ENCODE results near the gene STXBP2.

STXBP2 gene

GRCh38 chr19:7657131-7657751, 20.3 kb downstream of the STXBP2 start:
- no peak for DNase-seq

GRCh38 chr19:7658219-7658686, 21.3 kb downstream of the STXBP2 start:
- no peak for DNase-seq

- no peak for DNase-seq
Observed at GRCh38 chr19:7661744-7662538, 25.0 kb downstream of the STXBP2 start.

- DNase-seq: no peak
Observed at GRCh38 chr19:7662657-7663056, 25.7 kb downstream of the STXBP2 start.

GRCh38 chr19:7663706-7664105, 26.8 kb downstream of the STXBP2 start:
- DNase-seq: no peak

GRCh38 chr19:7665076-7665475, 28.2 kb downstream of the STXBP2 start:
- no peak for DNase-seq

- DNase-seq: no peak
Observed at GRCh38 chr19:7668842-7669241, 31.9 kb downstream of the STXBP2 start, which contains the start of gene RETN. Gene RETN (plus strand): TSS chr19:7669049. CDS start chr19:7669327, 278 bp downstream.

GRCh38 chr19:7669641-7670040, 32.7 kb downstream of the STXBP2 start:
- no peak for DNase-seq

- no peak for DNase-seq
Observed at GRCh38 chr19:7670150-7670783, 33.4 kb downstream of the STXBP2 start.

GRCh38 chr19:7670790-7671189, 33.9 kb downstream of the STXBP2 start:
- DNase-seq: no peak

- no peak for DNase-seq
Observed at GRCh38 chr19:7672522-7672921, 35.6 kb downstream of the STXBP2 start.

- DNase-seq: no peak
Observed at GRCh38 chr19:7674010-7675005, 37.4 kb downstream of the STXBP2 start.

GRCh38 chr19:7676376-7676775, 39.5 kb downstream of the STXBP2 start:
- no peak for DNase-seq

GRCh38 chr19:7676854-7677253, 39.9 kb downstream of the STXBP2 start, which contains the start of gene MCEMP1:
Gene MCEMP1 (plus strand): TSS chr19:7677090. CDS start chr19:7677121, 31 bp downstream.
- no peak for DNase-seq

GRCh38 chr19:7677669-7678311, 40.9 kb downstream of the STXBP2 start:
- no peak for DNase-seq

GRCh38 chr19:7678971-7679751, 42.3 kb downstream of the STXBP2 start:
- DNase-seq: peak; percentile 15

- no peak for DNase-seq
Observed at GRCh38 chr19:7679771-7680605, 43.1 kb downstream of the STXBP2 start.

GRCh38 chr19:7680606-7681339, 43.9 kb downstream of the STXBP2 start, which contains the start of gene TRAPPC5:
Gene TRAPPC5 (plus strand): TSS chr19:7680833. CDS start chr19:7682254, 1,421 bp downstream.
- peak; percentile 74 for DNase-seq
